Liver (tissue), 9 donors: Measurements from ENCODE around the gene DDX23. TPM values are rescaled to one million over a fixed set of nuclear protein-coding genes. Genes with fewer than 3 reads are reported as not detected.

Source experiments
- DNase-seq: peaks from one replicate; pipeline ENCODE4 v3.0.0-alpha.2; 2017; ENCODE audit warnings: low spot score
- H3K27ac ChIP-seq, 2 donors: one replicate each; pipeline ENCODE4 v1.7.0; 2013; ENCODE audit warnings: inconsistent platforms in 2 of 2, low read length in 2 of 2, control low read depth in 1 of 2, low read depth in 1 of 2, mild to moderate bottlenecking in 1 of 2
- H3K27me3 ChIP-seq, 4 donors: one replicate each; pipeline versions ENCODE4 v1.6.1 to v1.7.0; 2013; ENCODE audit warnings: low read length in 3 of 4, inconsistent platforms in 1 of 4, mild to moderate bottlenecking in 1 of 4, moderate library complexity in 1 of 4; ENCODE audit not compliant: control insufficient read depth in 4 of 4, insufficient read depth in 4 of 4
- H3K36me3 ChIP-seq, 4 donors: one replicate each; pipeline versions ENCODE4 v1.6.1 to v1.7.0; 2013; ENCODE audit warnings: low read length in 3 of 4, mild to moderate bottlenecking in 3 of 4, low read depth in 1 of 4, moderate library complexity in 1 of 4; ENCODE audit not compliant: control insufficient read depth in 4 of 4, insufficient read depth in 3 of 4
- H3K4me1 ChIP-seq, 4 donors: one replicate each; pipeline versions ENCODE4 v1.6.1 to v1.7.0; 2013; ENCODE audit warnings: low read length in 3 of 4, mild to moderate bottlenecking in 3 of 4, moderate library complexity in 1 of 4; ENCODE audit not compliant: control insufficient read depth in 4 of 4, insufficient read depth in 4 of 4
- H3K4me3 ChIP-seq, 3 donors: one replicate each; pipeline versions ENCODE4 v1.6.1 to v1.7.0; 2013; ENCODE audit warnings: low read length in 3 of 3, control low read depth in 1 of 3, low read depth in 1 of 3, mild to moderate bottlenecking in 1 of 3
- H3K9ac ChIP-seq, 2 donors: one replicate each; pipeline ENCODE4 v1.7.0; 2013; ENCODE audit warnings: low read length in 2 of 2, mild to moderate bottlenecking in 2 of 2, moderate library complexity in 2 of 2, control low read depth in 1 of 2, low read depth in 1 of 2
- H3K9me3 ChIP-seq, 4 donors: one replicate each; pipeline versions ENCODE4 v1.6.1 to v1.7.0; 2013; ENCODE audit warnings: low read length in 3 of 4; ENCODE audit not compliant: control insufficient read depth in 4 of 4
- ATF3 ChIP-seq: IDR thresholded peaks from 2 replicates; pipeline ENCODE4 v1.6.1; 2016; ENCODE audit warnings: antibody characterized with exemption
- CTCF ChIP-seq: fragments of 150-350 bp; IDR thresholded peaks from 2 replicates; pipeline ENCODE4 v1.5.1; 2017; ENCODE audit warnings: improper control_type of control experiment, low read depth, low read length; ENCODE audit not compliant: missing input control
- EGR1 ChIP-seq, 2 donors: IDR thresholded peaks; 2 replicates each; pipeline ENCODE4 v1.6.1; 2016 to 2018; ENCODE audit warnings: antibody characterized with exemption in 2 of 2, low read depth in 2 of 2
- FOXA1 ChIP-seq: IDR thresholded peaks from 2 replicates; pipeline ENCODE4 v1.6.1; 2016; ENCODE audit warnings: antibody characterized with exemption
- FOXA2 ChIP-seq: IDR thresholded peaks from 2 replicates; pipeline ENCODE4 v1.6.1; 2016; ENCODE audit warnings: antibody characterized with exemption
- GABPA ChIP-seq, 2 donors: IDR thresholded peaks in 1 of 2; conservative IDR thresholded peaks in 1 of 2; 2 replicates each; pipeline ENCODE4 v1.6.1; 2016; ENCODE audit warnings: antibody characterized with exemption in 2 of 2, mild to moderate bottlenecking in 1 of 2, moderate library complexity in 1 of 2
- HNF4A ChIP-seq, 2 donors: conservative IDR thresholded peaks; 2 replicates each; pipeline ENCODE4 v1.6.1; 2016; ENCODE audit warnings: antibody characterized with exemption in 2 of 2, mild to moderate bottlenecking in 2 of 2
- HNF4G ChIP-seq: IDR thresholded peaks from 2 replicates; pipeline ENCODE4 v1.6.1; 2016; ENCODE audit warnings: antibody characterized with exemption
- JUND ChIP-seq, 2 donors: IDR thresholded peaks; 2 replicates each; pipeline ENCODE4 v1.6.1; 2016; ENCODE audit warnings: antibody characterized with exemption in 2 of 2
- MAX ChIP-seq: IDR thresholded peaks from 2 replicates; pipeline ENCODE4 v1.6.1; 2016; ENCODE audit warnings: antibody characterized with exemption
- NR2F2 ChIP-seq: IDR thresholded peaks from 2 replicates; pipeline ENCODE4 v1.6.1; 2016; ENCODE audit warnings: antibody characterized with exemption
- RAD21 ChIP-seq, 2 donors: IDR thresholded peaks; 2 replicates each; pipeline ENCODE4 v1.6.1; 2016; ENCODE audit warnings: antibody characterized with exemption in 2 of 2, mild to moderate bottlenecking in 2 of 2
- REST ChIP-seq: IDR thresholded peaks from 2 replicates; pipeline ENCODE4 v1.6.1; 2016; ENCODE audit warnings: antibody characterized with exemption, mild to moderate bottlenecking
- RXRA ChIP-seq, 2 donors: IDR thresholded peaks; 2 replicates each; pipeline ENCODE4 v1.6.1; 2017 to 2018; ENCODE audit warnings: antibody characterized with exemption in 2 of 2, mild to moderate bottlenecking in 1 of 2
- SP1 ChIP-seq: IDR thresholded peaks from 2 replicates; pipeline ENCODE4 v1.6.1; 2018; ENCODE audit warnings: antibody characterized with exemption, mild to moderate bottlenecking
- TAF1 ChIP-seq: conservative IDR thresholded peaks from 2 replicates; pipeline ENCODE4 v1.6.1; 2016; ENCODE audit warnings: antibody characterized with exemption, mild to moderate bottlenecking
- YY1 ChIP-seq: IDR thresholded peaks from 2 replicates; pipeline ENCODE4 v1.6.1; 2016; ENCODE audit warnings: antibody characterized with exemption, mild to moderate bottlenecking
- ZBTB33 ChIP-seq: IDR thresholded peaks from 2 replicates; pipeline ENCODE4 v1.6.1; 2016; ENCODE audit warnings: antibody characterized with exemption
- WGBS: extraction: QIAGEN DNeasy Blood & Tissue Kit; methylation state at CpG from one replicate; pipeline ENCODE4 v1.1.7; 2013; 5-methylcytosine and 5-hydroxymethylcytosine counted together
- polyA plus RNA-seq, 2 donors: library from polyadenylated mRNA; stranded (reverse) in 1 of 2; unstranded in 1 of 2; fragments of 200-250 nt in 1 of 2; fragments of >200 nt in 1 of 2; fragmentation: Nextera tagmentation in 1 of 2; extraction: Ambion mirVana in 1 of 2; gene quantifications; one replicate each; pipeline versions ENCODE4 v1.2.1 to v1.2.3, GENCODE V29; 2013 to 2015
- total RNA-seq, 2 donors: library from RNA; depleted of rRNA; stranded (reverse); fragments of >200 nt; gene quantifications; one replicate each; pipeline ENCODE4 v1.2.3, GENCODE V29; 2014
- donor health status: healthy.
- donor health status: healthy.
- donor health status: healthy.
- donor health status: healthy.
- donor health status: healthy.

DDX23 gene
- total and polyA plus RNA-seq, 4 donors, result 16.9 to 60.6 (median 29.7) TPM

GRCh38 chr12:48878548-48878947, 26.6 kb upstream of the DDX23 start:
- H3K9ac ChIP-seq, result no peak overlapping the region
- TF ChIP-seq ZBTB33 (no peak), HNF4A (conservative IDR thresholded peaks at IDR 0.05) (peak; percentile 94 to 96), FOXA2 (no peak), ATF3 (no peak), YY1 (peak; percentile 42), RXRA (IDR thresholded peaks at IDR 0.05) (peak; percentile 86 to 88), EGR1 (IDR thresholded peaks at IDR 0.05; ENCODE audit: low read depth in 2 of 2) (no peak), MAX (no peak), GABPA (IDR thresholded peaks at IDR 0.05 in 1 of 2, conservative IDR thresholded peaks at IDR 0.05 in 1 of 2) (no peak), CTCF (no peak), SP1 (peak; percentile 76), FOXA1 (no peak), REST (no peak), JUND (IDR thresholded peaks at IDR 0.05) (peak in 1 of 2 donors; percentile 67), NR2F2 (peak; percentile 87), TAF1 (no peak), RAD21 (IDR thresholded peaks at IDR 0.05) (peak in 1 of 2 donors; percentile 7), HNF4G (peak; percentile 58)
- 42% methylated on average over 2 of the region's 2 CpGs for WGBS
- no peaks in the 10 kb centered on the region for H3K27me3 ChIP-seq
- no peaks in the 10 kb centered on the region for H3K36me3 ChIP-seq
- H3K27ac ChIP-seq, result peak overlapping the region; percentile 54 to 64
- no peaks in the 10 kb centered on the region for H3K9me3 ChIP-seq
- H3K4me1 ChIP-seq, result peaks cover 27 to 40% (median 31%) of the 10 kb centered on the region in 4 donors
- no peak overlapping the region for H3K4me3 ChIP-seq
- no peak for DNase-seq
